ENCODE measurements around the gene CDRT15.

DNA sequence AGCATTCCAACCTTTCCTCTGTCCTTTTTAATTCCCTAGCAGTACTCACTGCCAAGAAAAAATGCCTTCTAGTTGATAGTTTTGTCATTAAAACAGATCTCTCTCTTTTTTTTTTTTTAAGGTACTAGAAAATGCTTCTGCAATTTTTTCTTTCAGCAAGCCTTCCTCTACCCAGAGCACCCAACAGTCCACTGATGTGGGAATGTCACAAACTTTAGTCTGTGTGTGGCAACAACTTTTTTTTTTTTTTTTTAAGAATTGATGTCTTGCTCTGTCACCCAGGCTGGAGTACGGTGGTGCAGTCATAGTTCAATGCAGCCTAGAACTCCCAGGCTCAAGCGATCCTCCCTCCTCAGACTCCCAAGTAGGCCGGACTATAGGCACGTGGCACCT, 34.7 kb downstream of the CDRT15 start:
- no peak for TF ChIP-seq POLR2AphosphoS5 (IDR thresholded peaks at IDR 0.05; ENCODE audit: low read depth, low read length)
- TF ChIP-seq POLR2A (IDR thresholded peaks at IDR 0.05; ENCODE audit: low read depth, low read length): no peak

All from GM12891 (cell line).